Testis (tissue), 2 donors: ENCODE data around the gene CCDC157.

Experiments used
- POLR2A ChIP-seq: fragments of 450-650 bp; IDR thresholded peaks from one replicate; pipeline ENCODE4 v1.6.1; 2017; ENCODE audit warnings: antibody characterized with exemption, mild to moderate bottlenecking, moderate library complexity
- TF ChIP-seq, protein P1 (sequence below), 3 experiments: fragments of 450-650 bp in 2 of 3; fragments of 200-600 bp in 1 of 3; sonication (generic) in 1 of 3; IDR thresholded peaks; one replicate each; pipeline ENCODE4 v1.5.1; 2016 to 2019; ENCODE audit warnings: antibody characterized with exemption in 3 of 3, mild to moderate bottlenecking in 2 of 3, moderate library complexity in 1 of 3

DNA sequence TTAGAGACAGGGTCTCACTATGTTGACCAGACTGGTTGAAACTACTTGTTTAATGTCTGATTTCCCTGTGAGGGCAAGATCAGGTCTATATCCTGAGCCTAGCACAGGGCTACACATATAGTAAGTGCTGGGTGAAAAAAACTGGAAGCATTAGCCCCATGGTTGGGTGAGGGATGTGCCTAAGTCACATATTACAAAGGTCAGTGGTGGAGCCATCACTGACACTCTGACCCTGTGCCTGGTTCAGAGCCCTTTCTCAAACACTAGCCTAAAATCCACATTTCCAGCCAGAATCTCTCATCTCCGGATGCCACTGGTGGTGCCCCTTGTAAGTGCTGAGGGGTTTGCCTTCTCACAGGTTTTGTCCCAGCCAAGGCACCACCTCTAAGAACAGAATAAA is 39.0 kb upstream of the CCDC157 start:
- TF ChIP-seq, protein P1, sequence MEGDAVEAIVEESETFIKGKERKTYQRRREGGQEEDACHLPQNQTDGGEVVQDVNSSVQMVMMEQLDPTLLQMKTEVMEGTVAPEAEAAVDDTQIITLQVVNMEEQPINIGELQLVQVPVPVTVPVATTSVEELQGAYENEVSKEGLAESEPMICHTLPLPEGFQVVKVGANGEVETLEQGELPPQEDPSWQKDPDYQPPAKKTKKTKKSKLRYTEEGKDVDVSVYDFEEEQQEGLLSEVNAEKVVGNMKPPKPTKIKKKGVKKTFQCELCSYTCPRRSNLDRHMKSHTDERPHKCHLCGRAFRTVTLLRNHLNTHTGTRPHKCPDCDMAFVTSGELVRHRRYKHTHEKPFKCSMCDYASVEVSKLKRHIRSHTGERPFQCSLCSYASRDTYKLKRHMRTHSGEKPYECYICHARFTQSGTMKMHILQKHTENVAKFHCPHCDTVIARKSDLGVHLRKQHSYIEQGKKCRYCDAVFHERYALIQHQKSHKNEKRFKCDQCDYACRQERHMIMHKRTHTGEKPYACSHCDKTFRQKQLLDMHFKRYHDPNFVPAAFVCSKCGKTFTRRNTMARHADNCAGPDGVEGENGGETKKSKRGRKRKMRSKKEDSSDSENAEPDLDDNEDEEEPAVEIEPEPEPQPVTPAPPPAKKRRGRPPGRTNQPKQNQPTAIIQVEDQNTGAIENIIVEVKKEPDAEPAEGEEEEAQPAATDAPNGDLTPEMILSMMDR (IDR thresholded peaks at IDR 0.05) = no peak
- no peak for TF ChIP-seq POLR2A
